ENCODE measurements around the gene PMEL. TPM values are rescaled to one million over a fixed set of nuclear protein-coding genes. Genes with fewer than 3 reads are reported as not detected.

The PMEL gene
- total RNA-seq, 1 experiment from 2014 or later: 5.8 TPM

GRCh38 chr12:55996201-55996714 is 30.4 kb upstream of the PMEL start (continued):
- no peak for TF ChIP-seq EZH2 (IDR thresholded peaks at IDR 0.05)
- TF ChIP-seq MAX (IDR thresholded peaks at IDR 0.05): no peak
- TF ChIP-seq YY1 (IDR thresholded peaks at IDR 0.05; ENCODE audit: extremely low read depth, insufficient replicate concordance, low read depth, low read length): no peak
- no peak for TF ChIP-seq REST (IDR thresholded peaks at IDR 0.05; ENCODE audit: low read depth)

- Histone ChIP-seq H3K4me1 (ENCODE audit: control insufficient read depth in 1 of 2, insufficient read depth in 2 of 2, low read length in 2 of 2) (peaks cover 8 to 15% of the 10 kb centered on the region in 2 experiments; a peak in 3 of 4 replicates), H3K27ac (ENCODE audit: low read depth, low read length) (no peak overlapping the region), H3K9ac (ENCODE audit: low read length) (no peak overlapping the region), H3K9me2 (ENCODE audit: insufficient read depth) (no peaks in the 10 kb centered on the region), H3K4me2 (ENCODE audit: low read length) (no peak overlapping the region), H3K27me3 (ENCODE audit: insufficient read depth, low read length) (no peaks in the 10 kb centered on the region), H3K4me3 (replicated peaks in 1 of 2; ENCODE audit: low read depth in 1 of 2, low read length in 2 of 2) (no peak overlapping the region), H3K9me3 (ENCODE audit: control insufficient read depth in 1 of 2, insufficient read depth in 1 of 2, low read depth in 1 of 2, low read length in 2 of 2) (no peaks in the 10 kb centered on the region), H4K20me1 (ENCODE audit: insufficient read depth) (no peaks in the 10 kb centered on the region), H3K36me3 (ENCODE audit: control insufficient read depth in 1 of 2, insufficient read depth in 2 of 2, low read length in 2 of 2) (peaks cover 13 to 27% of the 10 kb centered on the region in 2 experiments; a peak in 2 of 4 replicates), H2AFZ (ENCODE audit: low read depth, low read length, poor library complexity, severe bottlenecking) (no peak overlapping the region), H3K79me2 (ENCODE audit: insufficient read depth, low read length) (no peaks in the 10 kb centered on the region)
- ChIA-PET POLR2A (interaction anchor here (1.1 kb wide), 1 partner anchor 12 kb away, joined by 3 read pairs; no protein-coding TSS in a partner anchor), CTCF (interaction anchor here (0.7 to 3.5 kb wide), 17 partner anchors 11 to 258 kb away, joined by 3 to 48 read pairs (median 5); partner anchors contain the start of genes DNAJC14, ERBB3 and RAB5B), RAD21 (ENCODE audit: low non-redundant PET in 1 of 2, low total read pairs in 2 of 2, uncharacterized antibody in 2 of 2, unreplicated experiment in 2 of 2) (interaction anchor here (1.3 to 2.0 kb wide), 2 partner anchors 21 to 34 kb away, joined by 4 to 6 read pairs; partner anchors contain the start of gene RAB5B (in 1 of the 2))
- ATAC-seq (no peak), DNase-seq (ENCODE audit: low read depth, low spot score) (no peak)
- TF ChIP-seq ATF3 (IDR thresholded peaks at IDR 0.05) (no peak), SP1 (IDR thresholded peaks at IDR 0.05; ENCODE audit: low read depth) (no peak), CBX3 (IDR thresholded peaks at IDR 0.05; ENCODE audit: low read depth) (no peak), FOSL1 (IDR thresholded peaks at IDR 0.05; ENCODE audit: low read depth) (no peak), EZH2phosphoT487 (IDR thresholded peaks at IDR 0.05; ENCODE audit: borderline replicate concordance) (no peak), RAD21 (IDR thresholded peaks at IDR 0.05; ENCODE audit: low read depth) (no peak), EGR1 (IDR thresholded peaks at IDR 0.05; ENCODE audit: low read depth) (no peak), ZBTB33 (IDR thresholded peaks at IDR 0.05; ENCODE audit: extremely low read depth, insufficient replicate concordance, low read length) (no peak), POLR2AphosphoS5 (IDR thresholded peaks at IDR 0.05; ENCODE audit: low read depth, low read length) (no peak), SRF (IDR thresholded peaks at IDR 0.05; ENCODE audit: low read depth) (no peak), EZH2 (IDR thresholded peaks at IDR 0.05) (no peak), POLR2A (IDR thresholded peaks at IDR 0.05; ENCODE audit: borderline replicate concordance, extremely low read depth, insufficient read depth, insufficient read length) (no peak)
- intact Hi-C loops (cut with micrococcal nuclease): loop anchor here (5.0 kb wide), 1 partner anchor 122 kb away; the partner anchor contains the start of genes RPL41 and ZC3H10
- no TSS peak for BruUV-seq (replicated peaks)
Observed at GRCh38 chr12:55995366-55995765, 29.5 kb upstream of the PMEL start.
